Hematopoietic multipotent progenitor cell treated with erythropoietin and hydrocortisone succinate and interleukin-3 and kit ligand, for 4 days (in vitro differentiated cells): ENCODE data around the gene MNAT1.
"Not testable (repeated sequence)": the region's sequence is repeated elsewhere in the genome, so short reads cannot be mapped to it uniquely, and the experiment has no call there.

Source experiments
- DNase-seq: peaks from one replicate; pipeline ENCODE4 v3.0.0-alpha.2; 2015

MNAT1 gene

DNA sequence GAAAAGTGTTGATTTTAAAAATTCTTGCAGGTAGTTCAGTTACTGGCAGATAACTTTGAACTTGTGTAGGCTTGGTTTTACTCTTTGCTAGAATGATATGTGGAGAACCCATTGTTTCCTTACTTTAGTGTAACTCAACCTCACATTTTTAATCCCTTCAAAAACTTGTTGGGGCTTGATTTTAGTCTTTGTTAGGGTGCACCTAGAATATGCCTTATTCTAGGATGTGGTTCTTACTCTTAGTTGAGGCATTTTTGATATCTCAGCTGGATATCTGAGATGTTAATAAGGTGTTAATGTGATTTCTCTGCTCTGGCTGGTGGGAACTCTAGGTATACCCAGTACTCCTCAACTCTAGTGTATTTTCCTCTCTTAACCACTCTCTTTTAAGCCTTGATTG lies 10.0 kb downstream of the MNAT1 start:
- no peak for DNase-seq

DNA sequence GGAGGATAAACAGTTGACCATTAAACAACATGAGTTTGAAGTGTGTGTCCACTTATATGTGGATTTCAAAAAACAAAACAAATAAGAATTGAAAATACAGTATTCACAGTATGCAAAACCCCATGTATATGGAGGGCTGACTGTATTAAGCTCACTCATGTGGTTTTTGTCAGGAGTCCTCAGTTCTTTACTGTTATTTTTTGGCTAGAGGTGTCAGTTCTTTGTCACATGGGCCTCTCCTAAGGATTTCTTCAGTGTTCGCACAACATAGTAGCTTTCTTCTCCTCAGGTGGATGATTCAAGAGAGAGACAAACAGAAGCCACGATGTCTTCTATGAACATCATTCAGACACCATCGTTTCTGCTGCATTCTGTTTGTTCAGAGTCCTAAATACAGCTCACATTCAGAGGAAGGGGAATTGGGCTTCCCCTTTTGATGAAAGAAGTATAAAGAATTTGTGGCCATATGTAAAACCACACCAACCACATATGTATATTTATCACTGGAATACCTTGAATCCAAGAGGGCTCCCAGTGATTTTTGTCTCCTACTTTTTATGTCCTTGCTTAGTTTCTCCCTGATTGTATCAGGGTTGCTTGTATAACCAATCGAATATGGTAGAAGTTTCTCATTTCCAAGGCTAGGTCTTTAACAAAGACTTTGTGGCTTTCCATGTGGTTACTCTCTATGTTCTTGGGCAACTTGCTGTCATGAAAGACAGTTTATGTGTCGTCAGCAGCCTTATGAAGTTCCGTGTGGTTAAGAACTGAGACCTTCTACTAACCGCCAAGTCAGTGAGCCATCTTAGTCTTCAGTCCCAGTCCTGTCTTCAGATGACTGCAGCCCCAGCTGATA lies 18.9 kb downstream of the MNAT1 start:
- peak; percentile 92 for DNase-seq

DNA sequence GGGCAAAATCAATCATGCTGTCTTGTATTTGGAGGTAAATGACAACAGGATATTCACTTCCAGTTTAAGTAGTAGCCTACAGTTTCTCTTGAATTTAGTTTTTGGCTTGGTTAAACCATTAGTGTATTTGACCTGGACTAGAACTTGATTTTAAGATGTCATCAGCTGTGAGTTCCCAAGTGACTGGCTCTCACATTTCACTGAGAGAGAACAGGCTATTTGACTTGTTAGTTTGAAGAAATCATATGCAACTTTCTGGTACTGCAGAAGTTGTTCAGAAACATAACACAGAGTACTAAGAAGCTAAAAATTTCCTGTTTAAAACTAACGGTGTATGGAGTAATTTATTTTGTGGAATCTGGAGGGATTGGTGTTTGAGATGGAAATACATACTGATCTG lies 22.3 kb downstream of the MNAT1 start:
- no peak for DNase-seq

DNA sequence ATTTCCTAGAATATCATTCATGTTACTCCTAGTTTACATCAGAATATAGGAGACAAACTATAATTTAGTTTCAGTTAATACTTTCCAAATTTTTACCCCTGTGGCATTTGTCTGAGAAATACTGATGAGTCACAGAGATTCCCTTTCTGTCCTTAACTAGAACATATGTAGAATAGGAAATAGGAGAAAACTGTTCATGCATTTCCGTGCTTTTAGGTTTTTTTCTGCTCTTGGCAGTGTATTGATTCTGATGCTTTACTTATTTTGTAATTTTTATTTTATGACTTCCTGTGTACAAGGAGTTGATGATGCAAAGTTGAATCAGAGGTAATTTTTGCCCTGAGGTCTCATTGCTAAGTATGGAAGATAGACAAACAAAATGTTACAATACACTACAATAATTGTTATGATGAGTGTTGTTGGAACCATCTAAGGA lies 23.0 kb downstream of the MNAT1 start:
- DNase-seq: no peak

DNA sequence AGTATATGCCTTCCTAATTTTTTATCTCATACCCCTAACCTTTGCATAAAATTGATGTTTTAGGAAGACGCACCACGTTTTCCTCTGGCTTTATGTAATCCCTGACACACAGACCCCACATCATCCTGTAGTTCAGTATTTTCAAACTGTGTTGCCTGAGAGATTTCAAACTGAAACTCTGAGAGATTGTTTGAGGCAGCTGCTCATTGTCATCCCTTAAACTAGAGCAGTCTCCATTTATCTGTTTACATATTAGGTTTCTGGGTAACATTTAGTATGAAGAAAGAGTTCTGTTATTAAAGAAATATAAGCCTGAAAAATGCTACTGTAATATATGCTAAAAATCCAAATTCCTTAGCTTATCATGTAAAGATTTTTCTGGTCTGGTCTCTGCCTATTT lies 24.3 kb downstream of the MNAT1 start:
- DNase-seq: no peak

DNA sequence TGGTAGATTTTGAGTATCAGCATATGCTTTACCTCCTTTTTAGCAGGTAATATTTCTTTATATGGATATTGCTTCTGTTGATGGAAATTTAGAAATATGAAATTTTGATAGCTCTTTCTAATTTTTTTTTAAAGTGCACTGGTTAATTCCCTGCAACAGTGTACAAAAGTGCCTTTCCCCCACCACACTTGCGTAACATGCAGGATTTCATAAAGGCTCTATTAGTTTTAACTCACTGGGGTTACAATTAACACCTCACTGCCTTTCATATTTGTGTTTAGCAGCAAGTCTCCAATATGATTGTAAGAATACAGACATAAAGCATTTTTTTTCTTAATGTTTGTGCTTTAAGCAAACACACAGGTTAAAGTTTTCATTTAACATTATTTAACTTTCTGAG lies 25.6 kb downstream of the MNAT1 start:
- peak; percentile 43 for DNase-seq

DNA sequence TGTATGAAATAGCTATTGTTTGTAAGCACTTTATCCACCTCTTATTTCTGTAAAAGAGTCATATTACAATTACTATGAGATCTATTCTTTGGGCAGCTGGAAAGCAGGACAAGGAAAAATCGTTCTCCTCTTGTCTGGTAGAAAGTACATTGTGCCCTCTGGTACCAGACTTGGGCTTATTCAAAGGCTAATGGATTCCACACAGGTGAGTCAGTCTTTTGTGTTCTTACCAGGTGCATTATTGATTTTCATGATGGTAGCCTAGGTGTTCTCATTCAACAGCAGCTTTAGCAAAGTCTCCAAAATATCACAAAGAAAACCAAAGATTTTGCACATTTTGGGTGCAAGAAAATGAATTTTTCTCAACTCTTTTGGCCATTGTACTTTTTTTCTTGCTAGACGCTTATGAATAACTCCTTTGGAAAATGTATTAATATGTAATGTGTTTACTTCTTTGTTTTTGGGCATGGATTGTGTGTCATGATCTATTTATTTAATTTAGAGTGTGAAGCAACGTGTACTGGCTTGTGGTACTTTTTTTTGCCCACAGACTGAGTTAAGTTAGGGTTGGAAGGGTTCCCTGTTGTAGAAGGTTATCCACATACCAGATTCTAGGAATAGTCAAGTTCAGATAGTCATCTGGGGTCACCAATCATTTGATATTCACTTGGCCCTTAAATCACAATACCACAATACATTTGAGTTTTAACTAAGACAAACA lies 26.2 kb downstream of the MNAT1 start:
- no peak for DNase-seq

DNA sequence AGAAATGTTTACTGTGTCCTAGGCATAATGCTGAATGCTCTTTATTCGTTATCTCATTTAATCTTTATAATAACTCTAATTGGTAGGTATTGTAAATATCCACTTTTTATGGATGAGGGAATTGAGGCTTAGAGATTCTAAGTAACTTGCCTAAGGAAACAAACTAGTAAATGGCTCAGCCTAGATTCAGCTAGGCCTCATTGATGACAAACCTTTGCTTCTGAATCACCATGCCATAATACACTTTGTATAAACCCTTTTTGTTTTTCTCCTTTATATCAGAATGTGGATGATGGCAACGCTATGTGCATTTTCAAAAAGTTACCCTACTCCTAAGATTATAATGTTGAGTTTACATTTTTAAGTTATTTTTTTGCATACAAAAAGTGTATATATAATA lies 34.0 kb downstream of the MNAT1 start:
- no peak for DNase-seq

DNA sequence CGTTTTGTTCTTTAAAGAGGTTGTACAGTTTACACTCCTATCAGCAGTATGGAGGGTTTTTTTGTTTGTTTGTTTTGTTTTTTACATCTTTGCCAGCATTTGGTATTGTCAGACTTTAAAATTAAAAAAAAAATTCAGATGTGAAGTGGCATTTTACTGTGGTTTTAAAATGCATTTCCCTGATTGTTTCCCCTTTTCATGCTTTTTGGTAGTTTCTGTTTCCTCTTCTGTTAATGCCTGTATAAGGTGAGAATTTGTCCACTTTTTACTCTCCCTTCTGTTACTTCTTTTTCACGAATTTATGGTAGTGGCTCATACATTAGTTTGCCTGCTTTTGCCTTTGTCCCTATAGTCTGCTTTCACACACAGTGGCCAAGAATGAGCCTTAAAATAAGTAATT lies 36.6 kb downstream of the MNAT1 start:
- DNase-seq: no peak

DNA sequence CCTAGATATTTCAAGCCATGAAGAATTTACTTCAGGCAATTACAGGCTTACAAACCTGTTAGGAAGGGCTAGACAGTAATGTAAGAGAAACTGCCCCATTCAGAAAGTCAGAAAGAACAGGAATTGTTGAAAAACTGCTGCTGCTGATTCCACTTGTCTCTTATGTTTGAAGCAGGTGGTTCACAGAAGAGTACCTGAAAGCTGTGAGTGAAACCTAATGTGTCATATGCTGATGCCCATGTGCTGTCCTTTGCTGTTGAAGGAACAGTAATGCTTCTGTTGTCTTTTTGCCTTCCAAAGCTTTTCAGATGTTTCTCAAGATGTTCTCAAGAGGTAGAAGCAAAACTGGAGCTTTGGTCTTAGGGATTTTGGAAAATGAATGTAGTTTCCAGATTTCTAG lies 39.0 kb downstream of the MNAT1 start:
- no peak for DNase-seq

DNA sequence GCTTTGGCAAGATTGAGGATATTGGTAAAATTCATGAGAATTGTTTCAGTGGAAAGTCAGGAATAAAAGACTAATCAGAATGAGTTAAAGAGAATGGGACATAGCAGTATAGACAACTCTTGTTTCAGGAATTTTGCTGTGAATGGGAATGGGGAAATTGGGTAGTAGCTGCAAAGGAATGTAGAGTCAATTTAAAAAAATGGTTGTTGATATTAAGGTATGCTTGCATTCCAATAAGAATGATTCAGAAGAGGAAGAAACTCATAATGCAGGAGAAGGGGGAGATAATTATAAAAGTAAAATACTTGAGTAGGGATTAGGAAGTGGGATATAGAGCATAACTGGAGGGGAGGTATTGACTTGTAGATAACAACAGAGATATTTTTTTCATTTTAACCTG lies 40.7 kb downstream of the MNAT1 start:
- DNase-seq: no peak

DNA sequence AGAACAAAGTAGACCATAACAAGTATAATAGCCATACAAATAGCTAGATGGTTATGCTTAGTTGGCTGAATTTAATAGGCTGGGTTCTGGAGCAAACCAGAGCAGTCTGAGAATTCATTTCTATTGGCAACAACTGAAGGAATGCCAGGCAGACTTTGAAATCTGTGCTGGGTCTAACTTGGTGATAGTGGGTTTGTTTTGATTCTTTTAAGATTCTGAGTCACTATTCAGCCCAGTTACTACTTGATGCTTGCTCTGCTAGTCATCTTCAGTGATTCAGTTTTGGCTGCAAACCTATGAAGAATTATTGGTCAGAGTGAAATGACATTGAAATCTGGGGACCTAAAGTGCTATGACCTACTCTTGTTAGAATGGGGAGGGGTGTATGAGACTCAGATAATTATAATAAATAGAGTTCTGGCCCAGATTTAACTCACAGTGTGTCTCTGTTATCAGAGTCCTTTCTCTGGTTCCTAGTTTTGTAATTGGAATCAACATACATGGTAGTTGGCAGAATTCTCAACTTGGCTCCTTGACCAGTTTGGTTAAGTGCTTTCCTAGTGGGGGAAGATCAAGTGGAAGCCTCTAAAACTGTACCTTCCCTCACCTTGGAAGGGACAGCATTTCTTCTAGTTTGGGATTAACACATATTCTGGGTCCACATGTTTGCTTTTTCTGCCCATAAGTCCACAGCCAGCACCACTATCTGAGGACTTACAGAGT lies 43.5 kb downstream of the MNAT1 start:
- no peak for DNase-seq

DNA sequence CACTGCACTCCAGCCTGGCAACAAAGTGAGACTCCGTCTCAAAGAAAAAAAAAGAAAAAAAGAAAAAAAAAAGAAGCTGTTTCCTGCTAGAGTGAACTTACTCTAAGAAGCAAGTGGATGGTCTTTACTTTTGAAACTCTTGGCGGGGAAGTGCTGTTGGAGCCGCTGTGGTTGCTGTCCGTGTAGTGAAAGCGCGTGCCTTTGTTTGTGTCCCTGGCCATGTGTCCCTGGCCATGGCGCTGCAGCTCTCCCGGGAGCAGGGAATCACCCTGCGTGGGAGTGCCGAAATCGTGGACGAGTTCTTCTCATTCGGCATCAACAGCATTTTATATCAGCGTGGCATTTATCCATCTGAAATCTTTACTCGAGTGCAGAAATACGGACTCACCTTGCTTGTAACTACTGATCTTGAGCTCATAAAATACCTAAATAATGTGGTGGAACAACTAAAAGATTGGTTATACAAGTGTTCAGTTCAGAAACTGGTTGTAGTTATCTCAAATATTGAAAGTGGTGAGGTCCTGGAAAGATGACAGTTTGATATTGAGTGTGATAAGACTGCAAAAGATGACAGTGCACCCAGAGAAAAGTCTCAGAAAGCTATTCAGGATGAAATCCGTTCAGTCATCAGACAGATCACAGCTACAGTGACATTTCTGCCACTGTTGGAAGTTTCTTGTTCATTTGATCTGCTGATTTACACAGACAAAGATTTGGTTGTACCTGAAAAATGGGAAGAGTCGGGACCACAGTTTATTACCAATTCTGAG lies 45.4 kb downstream of the MNAT1 start:
- DNase-seq: peak; percentile 40

DNA sequence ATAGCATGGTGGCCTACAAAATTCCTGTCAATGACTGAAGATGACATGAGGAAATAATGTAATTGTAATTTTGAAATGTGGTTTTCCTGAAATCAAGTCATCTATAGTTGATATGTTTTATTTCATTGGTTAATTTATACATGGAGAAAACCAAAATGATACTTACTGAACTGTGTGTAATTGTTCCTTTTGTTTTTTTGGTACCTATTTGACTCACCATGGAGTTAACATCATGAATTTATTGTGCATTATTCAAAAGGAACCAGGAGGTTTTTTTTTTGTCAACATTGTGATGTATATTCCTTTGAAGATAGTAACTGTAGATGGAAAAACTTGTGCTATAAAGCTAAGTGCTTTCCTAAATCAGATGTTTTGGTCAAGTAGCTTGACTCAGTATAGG lies 46.0 kb downstream of the MNAT1 start:
- not testable (repeated sequence) for DNase-seq

DNA sequence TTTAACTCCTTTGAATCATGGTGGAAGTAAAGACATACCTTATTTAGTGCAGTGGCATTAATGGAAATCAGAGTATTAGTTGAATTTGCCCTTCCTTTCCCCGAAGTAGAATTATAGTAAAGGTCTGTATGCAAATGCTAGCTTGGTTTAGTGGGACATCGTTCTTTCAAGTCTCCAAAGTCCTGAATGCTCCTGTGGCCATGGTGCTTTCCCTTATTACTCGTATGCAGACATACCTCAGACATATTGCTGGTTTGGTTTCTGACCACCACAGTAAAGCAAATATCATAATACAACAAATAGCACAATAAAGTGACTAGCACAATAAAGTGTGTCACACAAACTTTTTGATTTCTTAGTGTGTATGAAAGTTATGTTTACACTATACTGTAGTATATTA lies 52.3 kb downstream of the MNAT1 start:
- no peak for DNase-seq

DNA sequence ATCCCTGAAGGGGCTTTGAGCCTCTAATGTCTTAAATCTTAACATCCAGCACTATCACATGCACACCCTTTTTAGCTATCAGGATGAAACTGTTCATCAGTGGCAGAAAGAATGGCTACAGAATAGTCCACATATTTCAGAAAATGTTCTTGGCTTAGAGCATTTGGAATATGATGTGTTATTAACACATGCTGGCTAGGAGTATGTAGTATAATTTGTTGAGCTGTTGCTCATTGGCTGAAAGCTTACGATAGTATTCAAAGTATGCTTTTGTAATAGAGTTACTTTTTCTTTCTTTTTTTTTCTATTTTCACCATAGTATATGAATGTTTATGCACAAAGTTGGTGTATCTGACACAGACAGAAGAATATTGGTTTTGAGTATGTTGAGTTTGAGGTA lies 55.1 kb downstream of the MNAT1 start:
- DNase-seq: no peak

DNA sequence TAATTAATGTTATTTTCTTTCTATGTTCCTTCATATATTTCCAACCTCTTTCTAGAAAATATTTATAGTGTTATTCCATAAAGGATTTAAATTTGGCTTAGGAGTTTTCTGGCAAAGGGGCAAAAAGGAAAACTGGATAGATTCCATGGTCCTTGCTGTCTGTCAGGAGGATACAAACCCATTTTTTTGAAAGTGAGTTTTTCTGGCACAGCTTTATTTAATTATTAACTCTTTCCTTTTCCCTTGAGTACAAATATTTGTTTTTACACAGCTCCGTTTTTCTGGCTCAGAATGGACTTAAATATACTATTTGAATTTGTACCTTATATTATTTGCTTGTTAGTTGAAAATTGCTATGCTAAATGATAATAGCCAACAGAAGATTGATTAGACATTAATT lies 56.3 kb downstream of the MNAT1 start:
- DNase-seq: no peak

DNA sequence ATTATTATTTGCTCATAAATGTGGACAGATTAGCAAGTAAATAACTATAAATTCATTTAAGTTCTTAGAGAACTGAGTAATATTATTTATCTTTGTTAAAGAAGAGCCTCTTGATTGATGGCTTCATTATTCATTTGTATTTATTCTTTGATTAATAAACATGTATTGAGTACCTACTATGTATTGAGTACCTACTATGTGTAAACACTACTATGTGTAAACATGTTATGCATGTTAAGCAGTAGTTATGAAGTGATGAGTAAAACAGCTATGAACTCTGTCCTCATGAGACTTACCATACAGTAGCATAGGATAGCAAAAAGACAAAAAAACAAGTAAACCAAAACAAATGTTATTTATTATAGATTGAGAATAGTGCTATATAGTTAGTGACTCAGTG lies 61.9 kb downstream of the MNAT1 start:
- DNase-seq: no peak

DNA sequence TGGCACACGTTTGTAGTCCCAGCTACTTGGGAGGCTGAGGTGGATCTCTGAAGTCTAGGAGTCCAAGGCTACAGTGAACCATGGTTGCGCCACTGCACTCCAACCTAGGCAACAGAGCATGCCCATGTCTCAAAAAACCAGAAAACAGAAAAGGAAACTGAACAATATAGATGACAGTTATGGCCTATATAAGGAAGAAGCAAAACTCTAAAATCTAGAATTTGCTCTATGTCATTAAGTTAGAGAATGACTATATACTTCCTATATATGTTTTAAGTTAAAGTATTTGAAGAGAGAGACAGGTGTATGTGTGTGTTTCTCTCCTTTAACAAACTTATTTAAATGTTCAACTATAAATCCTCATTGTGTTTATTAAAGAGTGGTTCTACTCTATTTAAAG lies 65.8 kb downstream of the MNAT1 start:
- DNase-seq: no peak

DNA sequence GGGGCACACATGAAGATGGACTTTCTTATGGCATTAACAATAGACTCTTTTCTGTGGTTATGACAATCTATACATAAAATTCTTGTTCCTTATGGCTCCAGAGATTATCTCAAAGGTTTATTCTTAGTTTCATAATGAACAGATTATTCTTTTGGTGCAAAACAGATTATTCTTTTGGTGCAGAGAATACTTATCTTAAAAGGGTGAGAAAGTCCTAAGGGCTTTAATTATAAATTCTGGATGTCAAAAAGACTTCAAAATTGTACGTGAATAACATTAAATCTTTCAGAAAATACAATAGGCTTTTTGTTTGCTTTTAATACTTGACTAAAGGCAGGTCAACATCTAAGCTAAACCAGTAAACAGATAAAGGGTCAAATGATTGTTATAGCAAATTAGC lies 69.3 kb downstream of the MNAT1 start:
- DNase-seq: no peak

DNA sequence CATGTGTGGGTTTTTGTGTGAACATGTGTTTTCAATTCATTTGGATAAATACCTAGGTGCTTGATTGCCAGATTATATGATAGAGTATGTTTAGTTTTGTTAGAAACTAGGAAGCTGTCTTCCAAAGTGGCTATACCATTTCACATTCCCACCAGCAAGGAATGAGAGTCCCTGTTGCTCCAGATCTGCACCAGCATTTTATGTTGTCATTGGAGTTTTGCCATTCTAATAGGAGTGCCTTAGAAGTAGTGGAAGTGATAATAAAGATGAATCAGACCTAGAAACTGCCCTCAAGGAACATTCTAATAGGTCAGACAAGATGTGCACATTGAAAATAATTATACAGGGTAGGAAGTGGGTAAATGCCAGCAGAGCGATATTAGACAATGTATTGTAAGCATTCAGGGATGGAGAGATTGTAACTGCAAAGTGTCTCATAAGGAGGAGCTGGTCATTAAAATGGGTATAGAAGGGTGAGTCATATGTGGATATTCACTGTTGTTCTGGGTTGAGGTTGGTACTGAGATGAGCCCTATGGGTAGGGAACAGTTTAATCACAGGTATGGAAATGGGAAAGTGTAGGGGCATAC lies 71.4 kb downstream of the MNAT1 start:
- no peak for DNase-seq

DNA sequence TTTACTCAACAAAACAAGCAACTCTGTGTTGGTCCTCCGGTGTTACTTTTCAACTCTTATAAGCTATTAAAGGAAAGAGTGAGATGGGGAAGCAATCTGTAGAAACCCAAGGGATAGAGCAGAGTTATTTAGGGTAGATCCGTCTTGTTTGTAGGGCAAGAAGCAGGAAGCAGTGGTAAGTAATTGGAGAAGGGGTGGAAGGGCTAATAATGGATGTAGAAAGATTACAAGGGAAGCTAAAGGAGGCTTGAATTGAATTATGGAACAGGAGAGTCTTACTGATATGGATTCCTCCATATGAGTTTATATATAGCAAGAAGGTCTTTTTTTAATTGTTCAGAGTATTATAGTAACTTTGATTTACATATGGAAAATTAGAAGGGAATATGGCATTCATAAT lies 72.7 kb downstream of the MNAT1 start:
- no peak for DNase-seq

DNA sequence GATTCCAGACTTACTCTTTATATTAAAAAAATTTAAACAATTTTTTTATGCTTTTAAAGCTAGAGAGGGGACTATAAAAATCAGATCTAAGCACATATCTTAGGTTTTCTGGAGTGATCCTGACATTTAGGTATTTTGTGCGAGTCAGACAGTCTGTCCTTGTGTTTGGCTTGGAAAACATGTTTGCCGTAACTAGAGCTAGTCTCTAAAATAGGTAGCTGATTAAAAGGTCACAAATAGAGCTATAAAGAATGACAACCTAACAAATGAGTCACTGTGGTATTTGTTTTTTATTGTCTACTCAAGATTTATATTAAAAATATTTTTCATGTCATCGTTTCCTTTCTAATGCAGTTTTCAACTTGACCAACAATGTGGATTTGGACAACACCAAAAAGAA lies 73.4 kb downstream of the MNAT1 start:
- DNase-seq: no peak
